GM19395 (cell line): Measurements from ENCODE around the gene MANF.

Experiments
- ATAC-seq: cut with Tn5 transposase; IDR thresholded peaks from one replicate; pipeline ENCODE4 v1.9.1; 2021; ENCODE audit warnings: mild to moderate bottlenecking, moderate library complexity; ENCODE audit not compliant: unreplicated experiment

The MANF gene

DNA sequence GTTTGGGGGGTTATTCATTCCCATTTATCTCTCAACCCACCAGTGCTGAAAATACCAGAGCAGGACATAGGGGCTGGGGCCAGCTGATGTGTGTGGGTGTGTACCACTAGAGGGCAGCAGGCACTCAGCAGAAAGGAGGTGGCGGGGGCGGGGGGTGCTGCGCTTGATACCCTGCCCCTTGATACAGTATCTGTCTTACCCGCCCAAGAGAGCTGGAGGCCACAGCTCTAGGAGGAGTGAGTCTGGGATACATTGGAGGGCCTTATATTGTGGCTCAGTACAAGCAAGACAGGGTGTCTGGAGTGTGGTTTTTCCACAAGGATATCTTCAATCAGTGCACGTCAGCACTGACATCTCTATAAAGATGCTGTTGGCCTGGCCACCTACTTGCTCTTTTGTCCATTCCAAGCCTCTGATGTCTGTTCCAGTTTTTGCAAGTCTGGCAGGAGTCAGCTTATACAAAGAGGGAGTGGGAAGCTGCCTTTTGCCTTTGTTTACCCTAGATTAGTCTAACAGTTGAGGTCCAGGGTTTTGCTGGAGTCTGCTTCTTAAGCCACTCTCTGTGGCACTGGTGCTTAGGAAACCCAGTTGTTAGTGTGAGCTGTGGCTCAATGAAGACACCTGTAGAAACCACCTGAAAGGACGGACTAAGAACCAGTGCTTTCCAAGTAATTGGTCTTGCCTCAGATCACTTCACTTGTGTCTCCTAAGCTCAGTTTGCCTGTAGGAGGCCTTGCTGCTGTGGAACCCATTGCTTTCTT lies 4.5 kb downstream of the MANF start:
- ATAC-seq: no peak

DNA sequence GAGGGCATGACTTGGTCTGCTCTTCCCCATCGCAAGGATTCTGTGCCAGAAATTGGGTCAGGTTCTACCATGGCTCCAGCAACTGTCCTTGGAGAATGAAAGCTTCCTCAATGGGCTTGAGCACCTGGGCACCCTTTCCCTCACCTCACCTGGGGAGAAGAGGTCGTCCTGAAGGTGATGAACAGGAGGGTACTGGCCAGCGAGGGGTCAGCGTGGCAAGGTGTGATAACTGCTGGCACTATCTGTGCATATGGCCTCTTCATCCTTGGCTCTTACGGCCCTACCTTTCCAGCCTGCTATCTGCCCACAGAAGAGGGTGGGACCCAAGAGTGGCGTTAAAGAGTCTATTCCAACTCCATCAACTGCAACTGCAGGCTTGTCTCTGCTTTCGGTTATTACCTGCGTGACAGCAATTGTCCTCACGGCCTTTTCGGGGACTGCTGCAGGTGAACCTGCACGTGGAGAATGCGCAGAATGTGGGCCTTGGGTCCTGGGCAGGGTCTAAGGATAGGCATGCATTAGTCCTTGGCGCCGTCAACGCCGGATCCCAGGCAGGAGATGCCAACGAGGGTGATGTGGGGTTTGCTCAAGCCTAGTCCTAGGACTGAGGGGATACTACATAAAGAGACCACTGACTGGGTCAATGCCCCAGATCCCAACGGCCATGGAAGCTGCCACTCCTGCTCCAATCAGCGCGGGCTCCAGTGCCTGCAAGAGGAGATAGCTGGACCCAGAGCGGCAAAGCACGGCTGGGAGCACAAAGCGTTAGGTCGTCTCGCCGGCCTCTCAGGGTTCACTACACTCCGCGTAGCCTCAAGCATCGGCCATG lies 5.4 kb downstream of the MANF start:
- peak; percentile 15 for ATAC-seq

DNA sequence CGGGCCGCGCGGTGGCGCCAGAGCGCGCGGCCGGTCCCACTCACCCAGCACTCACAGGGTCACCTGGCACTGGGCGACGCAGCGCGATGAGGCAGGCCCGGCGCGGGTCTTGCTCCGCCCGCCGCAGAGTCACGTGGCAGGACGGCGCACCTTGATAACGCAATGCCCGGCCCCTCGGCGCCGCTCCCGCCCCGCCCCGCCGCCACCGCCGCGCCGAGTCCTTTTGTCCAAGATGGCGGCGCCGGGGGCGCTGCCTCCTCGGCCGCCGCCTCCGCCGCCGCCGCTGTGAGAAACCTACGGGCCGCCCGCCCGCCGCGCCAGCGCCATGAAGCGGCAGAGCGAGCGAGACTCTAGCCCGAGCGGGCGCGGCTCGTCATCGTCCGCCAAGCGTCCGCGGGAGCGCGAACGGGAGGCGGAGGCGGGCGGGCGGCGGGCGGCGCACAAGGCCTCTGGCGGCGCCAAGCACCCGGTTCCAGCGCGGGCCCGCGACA lies 6.0 kb downstream of the MANF start, which contains the start of gene RBM15B:
Gene RBM15B, plus strand, starts transcription at position 211 of the 491 bp plus-strand sequence. Its CDS starts 115 bp downstream, at position 326.
- peak; percentile 91 for ATAC-seq

DNA sequence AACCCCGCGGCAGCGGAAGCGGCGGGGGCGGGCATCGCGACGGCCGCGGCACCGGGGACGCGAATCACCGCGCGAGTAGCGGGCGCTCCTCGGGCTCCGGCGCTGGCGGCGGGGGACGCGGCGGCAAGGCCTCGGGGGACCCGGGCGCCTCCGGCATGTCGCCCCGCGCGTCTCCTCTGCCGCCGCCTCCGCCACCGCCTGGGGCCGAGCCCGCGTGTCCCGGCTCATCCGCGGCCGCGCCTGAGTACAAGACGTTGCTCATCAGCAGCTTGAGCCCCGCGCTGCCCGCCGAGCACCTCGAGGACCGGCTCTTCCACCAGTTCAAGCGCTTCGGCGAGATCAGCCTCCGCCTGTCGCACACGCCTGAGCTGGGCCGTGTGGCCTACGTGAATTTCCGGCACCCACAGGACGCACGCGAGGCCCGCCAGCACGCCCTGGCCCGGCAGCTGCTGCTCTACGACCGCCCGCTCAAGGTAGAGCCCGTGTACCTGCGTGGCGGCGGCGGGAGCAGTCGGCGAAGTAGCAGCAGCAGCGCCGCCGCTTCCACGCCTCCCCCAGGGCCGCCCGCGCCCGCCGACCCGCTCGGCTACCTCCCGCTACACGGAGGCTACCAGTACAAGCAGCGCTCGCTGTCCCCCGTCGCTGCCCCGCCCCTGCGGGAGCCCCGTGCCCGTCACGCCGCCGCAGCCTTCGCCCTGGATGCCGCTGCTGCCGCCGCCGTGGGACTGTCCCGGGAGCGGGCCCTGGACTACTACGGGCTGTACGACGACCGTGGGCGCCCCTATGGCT lies 6.7 kb downstream of the MANF start:
- peak; percentile 13 for ATAC-seq

DNA sequence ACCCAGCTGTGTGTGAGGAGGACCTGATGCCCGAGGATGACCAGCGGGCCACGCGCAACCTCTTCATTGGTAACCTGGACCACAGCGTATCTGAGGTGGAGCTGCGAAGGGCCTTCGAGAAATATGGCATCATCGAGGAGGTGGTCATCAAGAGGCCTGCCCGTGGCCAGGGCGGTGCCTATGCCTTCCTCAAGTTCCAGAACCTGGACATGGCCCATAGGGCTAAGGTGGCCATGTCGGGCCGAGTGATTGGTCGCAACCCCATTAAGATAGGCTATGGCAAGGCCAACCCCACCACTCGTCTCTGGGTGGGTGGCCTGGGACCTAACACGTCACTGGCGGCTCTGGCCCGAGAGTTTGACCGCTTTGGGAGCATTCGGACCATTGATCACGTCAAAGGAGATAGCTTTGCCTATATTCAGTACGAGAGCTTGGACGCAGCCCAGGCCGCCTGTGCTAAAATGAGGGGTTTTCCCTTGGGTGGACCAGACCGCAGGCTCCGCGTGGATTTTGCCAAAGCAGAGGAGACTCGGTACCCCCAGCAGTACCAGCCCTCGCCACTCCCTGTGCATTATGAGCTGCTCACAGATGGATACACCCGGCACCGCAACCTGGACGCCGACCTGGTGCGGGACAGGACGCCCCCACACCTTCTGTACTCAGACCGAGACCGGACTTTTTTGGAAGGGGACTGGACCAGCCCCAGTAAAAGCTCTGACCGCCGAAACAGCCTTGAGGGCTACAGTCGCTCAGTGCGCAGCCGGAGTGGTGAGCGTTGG lies 7.5 kb downstream of the MANF start:
- ATAC-seq: no peak

DNA sequence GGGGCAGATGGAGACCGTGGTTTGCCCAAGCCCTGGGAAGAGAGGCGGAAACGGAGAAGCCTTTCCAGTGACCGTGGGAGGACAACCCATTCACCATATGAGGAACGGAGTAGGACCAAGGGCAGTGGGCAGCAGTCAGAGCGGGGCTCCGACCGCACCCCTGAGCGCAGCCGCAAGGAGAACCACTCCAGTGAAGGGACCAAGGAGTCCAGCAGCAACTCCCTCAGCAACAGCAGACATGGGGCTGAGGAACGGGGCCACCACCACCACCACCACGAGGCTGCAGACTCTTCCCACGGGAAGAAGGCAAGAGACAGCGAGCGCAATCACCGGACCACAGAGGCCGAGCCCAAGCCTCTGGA lies 8.0 kb downstream of the MANF start:
- no peak for ATAC-seq

DNA sequence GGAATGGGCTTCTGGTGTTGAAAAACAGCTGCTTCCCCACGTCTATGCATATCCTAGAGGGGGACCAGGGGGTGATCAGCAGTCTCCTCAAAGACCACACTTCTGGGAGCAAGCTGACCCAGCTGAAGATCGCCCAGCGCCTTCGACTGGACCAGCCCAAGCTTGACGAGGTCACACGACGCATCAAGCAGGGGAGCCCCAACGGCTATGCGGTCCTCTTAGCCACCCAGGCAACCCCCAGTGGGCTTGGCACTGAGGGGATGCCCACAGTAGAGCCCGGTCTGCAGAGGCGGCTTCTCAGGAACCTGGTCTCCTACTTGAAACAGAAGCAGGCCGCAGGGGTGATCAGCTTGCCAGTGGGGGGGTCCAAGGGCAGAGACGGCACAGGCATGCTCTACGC lies 8.5 kb downstream of the MANF start:
- no peak for ATAC-seq

DNA sequence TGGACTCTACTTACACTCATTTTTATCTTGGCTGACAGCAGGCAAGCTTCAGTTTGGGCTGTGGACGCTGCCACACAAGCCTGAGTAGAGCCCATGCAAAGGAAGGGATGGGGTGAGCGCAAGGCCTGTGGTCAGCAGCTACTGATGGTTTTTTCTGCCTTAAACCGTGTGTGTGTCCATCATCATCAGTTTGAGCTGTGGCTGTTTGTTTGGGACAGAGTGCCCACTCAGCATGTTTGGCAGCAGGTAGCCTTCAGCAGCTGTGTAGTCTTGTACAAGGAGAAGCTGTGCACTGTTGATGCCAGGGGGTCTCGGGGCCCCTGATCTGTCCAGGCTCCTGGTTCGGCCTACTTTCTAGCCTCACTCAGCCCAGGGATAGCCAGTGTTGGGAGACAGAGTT lies 9.4 kb downstream of the MANF start:
- no peak for ATAC-seq

DNA sequence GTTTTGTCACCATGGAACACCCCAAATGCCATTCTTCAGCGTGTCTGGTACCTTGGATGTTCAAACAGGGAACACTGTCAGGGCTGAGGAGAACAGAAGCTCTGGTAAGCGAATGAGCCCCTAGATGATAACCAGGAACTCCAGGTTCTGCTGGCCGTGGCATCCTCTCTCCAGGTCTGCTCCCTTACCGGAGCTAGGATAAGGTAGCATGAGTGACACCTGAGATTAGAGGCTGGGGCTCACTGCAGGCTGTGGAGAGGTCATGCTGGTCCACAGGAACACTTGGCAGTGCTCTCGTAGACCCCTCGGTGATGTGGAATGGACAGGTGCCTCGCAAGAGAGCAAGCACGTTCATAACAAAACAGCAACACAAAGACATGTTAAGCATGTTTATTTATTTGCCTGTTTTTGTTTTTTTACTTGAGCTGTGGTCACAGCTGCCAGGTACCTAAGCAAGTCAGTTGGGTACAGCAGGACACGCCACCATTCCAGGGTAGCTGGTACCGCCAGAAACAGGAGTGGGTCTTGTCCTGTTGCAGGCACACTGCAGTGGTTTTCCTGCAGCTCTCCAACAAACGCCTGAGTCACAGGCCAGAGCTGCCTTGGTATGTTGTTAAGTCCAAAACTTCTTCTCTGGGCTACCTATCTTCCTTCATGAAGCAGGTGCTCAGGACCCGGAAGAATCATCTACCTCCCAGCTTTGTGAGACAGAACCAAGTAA lies 10.6 kb downstream of the MANF start:
- no peak for ATAC-seq

DNA sequence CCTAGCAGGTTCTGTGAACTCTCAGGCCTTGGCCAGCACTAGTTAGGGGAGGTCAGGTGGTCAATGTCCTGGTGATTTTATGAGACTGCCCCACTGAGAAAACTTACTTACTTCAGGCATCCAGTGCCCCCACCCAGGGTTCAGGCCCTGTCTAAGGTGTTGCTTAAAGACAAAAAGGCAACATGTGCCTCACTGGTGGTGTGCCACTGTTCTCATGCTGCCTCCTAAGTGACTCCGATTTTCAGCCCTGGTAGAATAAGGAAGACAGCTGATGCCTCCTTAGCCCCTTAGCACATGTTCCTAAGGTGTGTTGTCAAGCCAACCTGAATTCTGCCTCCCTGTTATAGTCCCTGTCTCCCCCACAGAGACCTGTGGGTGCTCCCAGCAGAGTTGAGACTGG lies 11.3 kb downstream of the MANF start:
- ATAC-seq: no peak

DNA sequence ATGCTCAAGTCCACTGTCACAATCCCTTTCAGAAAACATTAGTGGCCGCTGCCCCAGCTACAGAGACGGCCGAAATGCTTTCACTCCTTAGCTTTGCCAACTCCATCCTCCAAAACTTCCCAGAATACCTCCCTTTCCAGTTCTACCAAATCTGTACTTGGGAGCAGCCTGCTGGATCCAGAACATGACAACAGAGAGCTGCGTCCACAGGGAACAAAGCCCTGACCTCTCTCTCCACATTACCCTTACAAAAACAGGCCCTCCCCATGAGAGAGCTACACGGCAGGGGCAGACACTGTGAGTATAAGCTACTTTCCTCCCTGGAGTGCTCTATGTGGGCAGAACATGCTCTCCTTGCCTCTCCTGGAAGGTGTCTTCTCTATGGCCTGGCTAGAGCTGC lies 12.3 kb downstream of the MANF start:
- ATAC-seq: no peak

DNA sequence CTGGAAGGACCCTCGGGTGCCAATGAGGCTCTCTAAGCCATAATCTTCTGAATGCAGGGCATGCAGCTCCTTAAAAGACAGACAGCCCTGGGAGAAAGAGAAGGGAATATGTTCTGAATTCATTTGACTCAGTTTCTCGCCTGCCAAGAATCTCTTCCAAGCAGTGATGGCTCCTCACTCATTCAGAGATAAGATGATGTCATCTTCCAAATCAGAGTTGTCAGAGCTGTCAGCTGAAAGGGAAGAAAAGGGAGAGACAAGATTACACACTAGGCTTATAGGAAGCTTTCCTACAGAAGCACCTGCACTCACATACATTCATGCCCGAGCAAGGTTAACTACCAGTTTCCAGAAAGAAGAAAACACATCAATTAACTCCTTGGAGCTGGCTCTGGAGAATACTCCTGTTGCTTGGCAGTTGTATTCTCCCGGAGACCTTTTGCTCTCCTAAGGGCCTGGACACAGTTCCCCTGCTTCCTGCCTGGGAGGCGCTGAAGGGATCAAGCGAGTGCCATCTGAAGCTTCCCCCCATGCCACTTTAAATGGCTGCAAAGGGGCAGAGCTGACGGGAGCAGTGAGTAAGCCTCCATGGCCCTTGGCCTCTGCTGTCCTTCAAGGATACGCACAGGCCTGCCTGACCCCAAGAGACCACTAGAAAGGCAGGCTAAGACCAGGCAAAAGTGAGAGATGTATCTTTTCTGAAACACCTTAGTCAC lies 13.7 kb downstream of the MANF start:
- ATAC-seq: no peak

DNA sequence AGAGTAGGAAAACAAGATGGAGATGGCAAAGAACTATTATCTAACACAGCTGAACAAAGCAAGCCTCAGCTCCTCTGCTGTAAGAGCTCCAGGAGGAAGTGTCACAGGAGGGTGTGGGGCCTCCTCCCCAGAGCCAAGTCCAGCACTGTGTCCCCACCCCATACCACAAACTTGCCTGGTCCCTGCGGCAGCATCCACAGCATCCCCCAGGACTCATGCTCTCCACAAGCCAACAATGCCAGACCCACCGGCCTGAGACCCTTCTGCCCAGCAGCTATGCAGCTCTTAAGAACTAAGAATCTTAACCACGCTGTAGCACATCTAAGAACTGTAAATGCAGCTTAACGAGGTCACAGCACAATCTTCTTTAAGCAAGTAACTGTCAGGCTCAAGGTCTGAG lies 15.1 kb downstream of the MANF start:
- ATAC-seq: no peak

DNA sequence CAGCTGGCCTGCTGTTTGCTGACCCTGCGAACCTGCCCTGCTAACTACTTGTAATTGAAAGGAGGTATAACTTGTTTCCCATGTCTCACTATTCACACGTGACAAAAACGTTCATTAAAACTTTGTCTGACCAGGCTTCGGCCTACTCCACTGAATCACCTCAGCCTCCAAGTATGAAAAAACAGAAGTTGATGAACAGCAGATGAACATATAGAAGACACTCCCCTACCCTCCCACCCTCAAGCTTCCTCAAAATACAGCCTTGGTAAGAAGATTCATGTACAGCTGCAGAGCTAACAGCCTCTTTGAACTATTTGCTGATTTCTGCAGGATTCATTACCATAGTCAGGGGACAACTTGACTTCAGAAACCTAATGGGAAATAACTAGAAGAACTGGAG lies 16.6 kb downstream of the MANF start:
- ATAC-seq: no peak

DNA sequence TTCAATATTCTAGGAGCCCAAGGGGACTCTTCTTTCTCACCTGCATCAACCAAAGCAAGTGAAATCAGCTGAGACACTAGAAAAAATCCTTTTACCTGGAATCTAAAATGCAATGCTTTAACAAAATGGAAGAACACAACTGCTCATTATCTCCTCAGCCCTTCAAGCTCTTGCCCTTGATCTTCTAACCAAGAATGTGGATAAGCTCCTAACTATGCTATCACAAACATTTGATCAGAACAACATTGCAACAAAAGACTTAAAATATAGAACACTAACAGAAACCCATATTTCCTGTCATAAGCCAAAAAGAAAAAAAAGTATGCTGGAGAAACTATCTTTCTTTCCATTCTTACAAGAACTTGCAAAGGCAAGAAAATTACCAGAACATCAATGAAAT lies 18.6 kb downstream of the MANF start:
- no peak for ATAC-seq

DNA sequence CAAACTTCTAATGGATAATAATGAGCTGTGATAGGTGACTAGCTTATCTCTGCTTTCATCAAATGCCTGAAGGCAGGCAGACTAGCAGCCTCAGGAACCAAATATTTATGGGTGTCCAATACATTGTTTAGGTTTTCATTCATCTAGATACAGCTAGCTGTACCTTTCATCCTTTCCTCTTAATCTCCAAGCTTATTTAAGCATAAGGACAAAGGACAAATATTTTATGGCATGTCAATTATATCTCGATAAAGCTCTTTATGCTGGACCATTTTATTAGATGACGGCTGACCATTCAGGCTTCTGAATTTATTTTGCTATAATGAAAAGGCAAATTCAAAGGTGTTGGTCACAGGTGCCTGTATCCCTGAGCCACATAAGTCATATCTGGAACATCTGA lies 22.9 kb downstream of the MANF start:
- ATAC-seq: no peak

DNA sequence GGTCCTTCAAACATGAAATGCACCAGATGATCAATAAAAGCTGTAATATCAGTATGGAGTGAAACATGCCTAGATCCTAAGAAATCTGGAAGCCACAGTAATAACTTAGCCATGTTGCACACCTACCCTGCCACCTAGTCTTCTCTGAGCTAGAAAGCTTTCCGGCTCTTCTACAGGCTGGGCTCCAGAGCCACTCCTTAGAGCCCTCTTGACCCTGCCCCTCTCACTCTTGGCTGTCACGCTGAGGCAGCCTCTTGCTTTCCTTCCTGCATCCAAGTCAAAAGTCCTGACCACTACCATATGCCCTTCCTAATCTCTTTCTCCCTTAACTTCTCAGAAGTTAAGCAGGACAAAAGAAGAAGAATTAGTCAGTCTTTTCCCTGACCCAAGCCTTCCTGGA lies 23.7 kb downstream of the MANF start:
- ATAC-seq: no peak

DNA sequence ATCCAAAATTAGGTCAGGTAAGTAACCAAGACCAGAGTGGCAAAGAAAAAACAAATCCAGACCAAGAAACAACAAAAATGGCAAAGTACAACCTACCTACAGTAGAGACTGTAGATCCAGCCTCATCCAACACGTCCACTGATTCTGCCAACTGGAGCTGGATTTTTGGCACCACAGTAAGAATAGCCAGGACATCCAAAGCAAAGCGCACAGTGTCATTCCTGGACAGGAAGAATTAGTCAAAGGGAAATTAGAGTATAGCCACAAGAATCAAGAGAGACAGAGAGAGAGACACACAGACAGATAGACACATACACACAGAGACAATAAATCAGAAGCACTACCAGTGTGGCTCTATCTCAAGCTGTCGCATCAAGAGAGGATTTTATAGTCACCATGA lies 37.1 kb downstream of the MANF start:
- ATAC-seq: no peak

DNA sequence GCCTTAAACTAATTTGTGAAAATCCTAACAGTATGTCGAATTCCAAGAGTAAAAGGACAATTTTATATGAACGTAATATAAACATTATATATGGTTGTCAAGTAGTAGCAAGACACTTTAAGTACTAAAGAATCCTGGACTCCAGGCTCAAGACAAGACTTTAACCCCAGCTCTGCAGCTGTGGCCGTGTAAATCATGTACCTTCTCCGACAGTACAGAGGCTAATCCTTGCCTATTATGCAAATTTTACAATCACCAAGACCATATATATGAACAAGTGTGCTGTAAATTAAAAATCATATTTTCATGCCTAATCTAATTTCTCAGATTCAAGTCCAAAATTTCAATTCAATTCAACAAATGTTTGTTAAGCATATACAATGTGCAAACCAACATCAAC lies 41.8 kb downstream of the MANF start:
- no peak for ATAC-seq
